ENCODE data around the gene CAPN2. TPM values are rescaled to one million over a fixed set of nuclear protein-coding genes. Genes with fewer than 3 reads are reported as not detected.

CAPN2 gene
- total and polyA plus RNA-seq, 3 donors from 2014 or later: 99.0 to 179 (median 174) TPM

GRCh38 chr1:223788746-223789415 is 76.5 kb downstream of the CAPN2 start:
- H3K27ac ChIP-seq: no peak overlapping the region
- H3K27me3 ChIP-seq: no peaks in the 10 kb centered on the region
- intact Hi-C loops (cut with DNase I; ENCODE audit: low total_unique reads): no loop called here

GRCh38 chr1:223792046-223792445 is 79.7 kb downstream of the CAPN2 start:
- no peak for DNase-seq
- Histone ChIP-seq H3K9me3 (no peaks in the 10 kb centered on the region), H3K27me3 (no peaks in the 10 kb centered on the region), H3K36me3 (ENCODE audit: low read depth, missing control alignments) (no peaks in the 10 kb centered on the region), H3K4me1 (peaks cover 13% of the 10 kb centered on the region), H3K4me3 (no peak overlapping the region), H3K27ac (no peak overlapping the region)
- 50 to 53% methylated on average over 2 of the region's 2 CpGs for WGBS, 2 donors
- TF ChIP-seq POLR2A (IDR thresholded peaks at IDR 0.05): no peak
- intact Hi-C loops (cut with DNase I; ENCODE audit: low total_unique reads): no loop called here

More at GRCh38 chr1:223788746-223789415, 76.5 kb downstream of the CAPN2 start:
- no peak for DNase-seq
- no peak overlapping the region for H3K4me3 ChIP-seq
- no peaks in the 10 kb centered on the region for H3K36me3 ChIP-seq (ENCODE audit: low read depth, missing control alignments)
- WGBS, 2 donors: 49 to 71% methylated on average over 4 of the region's 4 CpGs
- H3K9me3 ChIP-seq: no peaks in the 10 kb centered on the region
- no peaks in the 10 kb centered on the region for H3K4me1 ChIP-seq
- TF ChIP-seq CTCF (IDR thresholded peaks at IDR 0.05): no peak
- TF ChIP-seq POLR2A (IDR thresholded peaks at IDR 0.05): no peak

GRCh38 chr1:223793716-223794115 is 81.4 kb downstream of the CAPN2 start:
- TF ChIP-seq POLR2A (IDR thresholded peaks at IDR 0.05) (no peak), CTCF (IDR thresholded peaks at IDR 0.05) (no peak)
- intact Hi-C loops (cut with DNase I; ENCODE audit: low total_unique reads): no loop called here
- Histone ChIP-seq H3K4me3 (no peak overlapping the region), H3K27ac (no peak overlapping the region), H3K9me3 (no peaks in the 10 kb centered on the region), H3K4me1 (peaks cover 13% of the 10 kb centered on the region), H3K27me3 (no peaks in the 10 kb centered on the region), H3K36me3 (ENCODE audit: low read depth, missing control alignments) (no peaks in the 10 kb centered on the region)
- DNase-seq: no peak
- 86 to 92% methylated on average over 4 of the region's 4 CpGs for WGBS, 2 donors

- no peak for DNase-seq
Observed at GRCh38 chr1:223794136-223794880, 82.0 kb downstream of the CAPN2 start.

More at GRCh38 chr1:223794136-223794880, 82.0 kb downstream of the CAPN2 start:
- Histone ChIP-seq H3K27me3 (no peaks in the 10 kb centered on the region), H3K36me3 (ENCODE audit: low read depth, missing control alignments) (no peaks in the 10 kb centered on the region), H3K27ac (peak overlapping the region in 1 of 2 donors; percentile 27), H3K4me3 (no peak overlapping the region), H3K9me3 (no peaks in the 10 kb centered on the region), H3K4me1 (peaks cover 13% of the 10 kb centered on the region)
- WGBS, 2 donors: 65 to 83% methylated on average over 9 of the region's 9 CpGs
- intact Hi-C loops (cut with DNase I; ENCODE audit: low total_unique reads): no loop called here
- TF ChIP-seq CTCF (IDR thresholded peaks at IDR 0.05): no peak
- no peak for TF ChIP-seq POLR2A (IDR thresholded peaks at IDR 0.05)

All from testis (tissue), 3 donors.